ENCODE data around the gene COA7.

GRCh38 chr1:52663716-52664115 is 34.4 kb downstream of the COA7 start:
- no peak for TF ChIP-seq CTCF (IDR thresholded peaks at IDR 0.05 in 8 of 11, conservative IDR thresholded peaks at IDR 0.05 in 3 of 11)
- no peak for TF ChIP-seq POLR2A (IDR thresholded peaks at IDR 0.05)
- TF ChIP-seq POLR2AphosphoS5 (IDR thresholded peaks at IDR 0.05) = no peak
